Fibroblast of lung (primary cell): ENCODE data around the gene TMED8. TPM values are rescaled to one million over a fixed set of nuclear protein-coding genes. Genes with fewer than 3 reads are reported as not detected.

Experiments
- DNase-seq, 2 donors: peaks; one replicate each; pipeline versions ENCODE4 v3.0.0 to v3.0.0-alpha.2; 2010; ENCODE audit warnings: low read depth in 2 of 2
- H2AFZ ChIP-seq: 2 replicates; pipeline ENCODE4 v1.5.1; 2012; ENCODE audit warnings: low read length, control low read depth, inconsistent platforms
- H3K27ac ChIP-seq: 2 replicates; pipeline ENCODE4 v1.5.1; 2011; ENCODE audit warnings: low read length, control low read depth; ENCODE audit not compliant: insufficient read depth
- H3K27me3 ChIP-seq: 2 replicates; pipeline ENCODE4 v1.5.1; 2011; ENCODE audit warnings: mild to moderate bottlenecking, low read length; ENCODE audit not compliant: control insufficient read depth, insufficient read depth
- H3K36me3 ChIP-seq: 2 replicates; pipeline ENCODE4 v1.5.1; 2011; ENCODE audit warnings: low read length; ENCODE audit not compliant: control insufficient read depth, insufficient read depth
- H3K4me1 ChIP-seq: 2 replicates; pipeline ENCODE4 v1.5.1; 2011; ENCODE audit warnings: low read length; ENCODE audit not compliant: control insufficient read depth, insufficient read depth; ENCODE audit errors: extremely low read depth
- H3K4me2 ChIP-seq: 2 replicates; pipeline ENCODE4 v1.5.1; 2011; ENCODE audit warnings: low read length, control low read depth; ENCODE audit not compliant: insufficient read depth; ENCODE audit errors: extremely low read depth
- H3K4me3 ChIP-seq, 4 experiments: fragments of 200-600 bp in 1 of 4; sonication (generic) in 1 of 4; replicated peaks in 1 of 4; 2 replicates each; pipeline ENCODE4 v1.5.1; 2011 to 2016; ENCODE audit warnings: low read length in 4 of 4, low read depth in 3 of 4, mild to moderate bottlenecking in 3 of 4, control low read depth in 2 of 4, inconsistent platforms in 1 of 4, mixed read lengths in 1 of 4; ENCODE audit not compliant: insufficient read depth in 1 of 4; ENCODE audit errors: control extremely low read depth in 1 of 4
- H3K79me2 ChIP-seq: 2 replicates; pipeline ENCODE4 v1.5.1; 2012; ENCODE audit warnings: mild to moderate bottlenecking, low read length, inconsistent platforms; ENCODE audit not compliant: control insufficient read depth, insufficient read depth
- H3K9ac ChIP-seq: 2 replicates; pipeline ENCODE4 v1.5.1; 2011; ENCODE audit warnings: mild to moderate bottlenecking, low read length, control low read depth; ENCODE audit not compliant: insufficient read depth
- H3K9me3 ChIP-seq: 2 replicates; pipeline ENCODE4 v1.5.1; 2012; ENCODE audit warnings: low read depth, low read length; ENCODE audit not compliant: control insufficient read depth, insufficient read depth
- H4K20me1 ChIP-seq: 2 replicates; pipeline ENCODE4 v1.5.1; 2011; ENCODE audit warnings: low read length; ENCODE audit not compliant: control insufficient read depth, insufficient read depth; ENCODE audit errors: extremely low read depth
- EZH2 ChIP-seq: IDR thresholded peaks from 2 replicates; pipeline ENCODE4 v1.5.1; 2012; ENCODE audit warnings: low read length, control low read depth, mild to moderate bottlenecking; ENCODE audit errors: missing control alignments
- polyA minus RNA-seq: library from RNA; depleted of rRNA, polyadenylated mRNA; stranded (reverse); fragments of >200 nt; gene quantifications from 2 replicates; pipeline ENCODE4 v1.2.3, GENCODE V29; 2011; ENCODE audit warnings: low replicate concordance
- polyA plus RNA-seq, 2 donors: library from polyadenylated mRNA; depleted of rRNA in 1 of 2; stranded (reverse) in 1 of 2; unstranded in 1 of 2; fragments of >200 nt; gene quantifications; 2 replicates each; pipeline ENCODE4 v1.2.1, GENCODE V29; 2011 to 2012; ENCODE audit warnings: missing spikeins in 1 of 2
- total RNA-seq: library from RNA; depleted of rRNA; stranded (reverse); fragments of >200 nt; gene quantifications from 2 replicates; pipeline ENCODE4 v1.2.1, GENCODE V29; 2014
- TF ChIP-seq, protein P1 (sequence below), 2 donors: IDR thresholded peaks in 1 of 2; conservative IDR thresholded peaks in 1 of 2; 1 replicate in 1 of 2; 2 replicates in 1 of 2; pipeline ENCODE4 v1.5.1; 2011 to 2012; ENCODE audit warnings: low read length in 2 of 2, control low read depth in 1 of 2, inconsistent platforms in 1 of 2, low read depth in 1 of 2, mild to moderate bottlenecking in 1 of 2

Gene TMED8, protein sequence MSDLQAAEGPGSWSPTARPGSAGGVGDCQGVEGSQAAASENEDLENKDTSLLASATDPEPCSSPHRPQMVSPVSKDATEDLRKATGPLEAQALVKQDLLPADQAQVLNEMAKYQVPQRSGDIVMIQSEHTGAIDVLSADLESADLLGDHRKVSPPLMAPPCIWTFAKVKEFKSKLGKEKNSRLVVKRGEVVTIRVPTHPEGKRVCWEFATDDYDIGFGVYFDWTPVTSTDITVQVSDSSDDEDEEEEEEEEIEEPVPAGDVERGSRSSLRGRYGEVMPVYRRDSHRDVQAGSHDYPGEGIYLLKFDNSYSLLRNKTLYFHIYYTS
- total RNA-seq = 7.4 TPM in 2 replicates
- polyA plus RNA-seq = 5.1 and 7.0 TPM in 2 replicates
- polyA plus RNA-seq (2012) = 3.2 and 4.3 TPM in 2 replicates
- 5.5 and 7.1 TPM in 2 replicates for polyA minus RNA-seq

DNA sequence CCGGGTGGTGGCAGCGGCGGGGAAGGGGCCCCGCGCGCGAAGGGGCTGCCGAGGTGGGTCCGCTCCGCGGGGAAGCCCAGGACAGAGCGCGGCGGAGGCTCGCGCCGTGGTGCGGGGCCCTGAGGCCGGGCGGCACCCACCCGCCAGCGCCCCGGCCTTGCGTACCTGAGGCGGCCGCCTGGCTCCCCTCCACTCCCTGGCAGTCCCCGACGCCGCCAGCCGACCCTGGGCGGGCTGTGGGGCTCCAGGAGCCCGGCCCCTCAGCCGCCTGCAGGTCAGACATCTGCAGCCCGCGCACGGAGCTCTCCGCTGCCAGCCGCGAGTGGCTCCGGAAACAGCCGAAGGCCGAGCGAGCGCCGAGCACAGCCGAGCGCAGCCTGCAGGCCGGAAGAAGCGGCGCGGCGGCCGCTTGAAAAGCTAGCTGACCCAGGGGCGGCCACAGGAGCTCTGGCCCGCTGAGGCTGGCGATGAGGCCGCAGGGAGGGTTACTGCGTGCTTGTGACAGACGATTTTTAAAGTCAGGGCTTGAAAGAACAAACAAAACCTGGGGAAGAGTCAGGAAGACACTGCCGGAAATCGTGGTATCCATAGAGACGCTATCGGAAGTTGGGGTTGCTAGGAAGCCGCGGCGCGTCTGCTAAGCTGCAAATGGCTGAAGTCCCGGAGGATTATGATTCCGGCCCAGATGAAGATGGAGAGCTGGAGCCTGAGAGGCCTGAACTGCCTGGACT, at the start of gene TMED8, which contains the start of gene SAMD15:
Gene TMED8 (minus strand): TSS at position 324 of the 731 bp plus-strand sequence. CDS start 41 bp downstream, at position 283.
Gene SAMD15 (plus strand): TSS at position 609 of the 731 bp plus-strand sequence. CDS start 40 bp downstream, at position 649.
- Histone ChIP-seq H3K79me2 (no peaks in the 10 kb centered on the region), H3K4me2 (peak within 1 kb of the TSS; percentile 91), H3K36me3 (no peaks in the 10 kb centered on the region), H2AFZ (peak within 1 kb of the TSS; percentile 97), H3K4me1 (no peaks in the 10 kb centered on the region), H3K4me3 (peak within 1 kb of the TSS; percentile 67 to 78 (median 74)), H3K9ac (peak within 1 kb of the TSS; percentile 74), H3K9me3 (no peaks in the 10 kb centered on the region), H3K27ac (peak within 1 kb of the TSS; percentile 60), H3K27me3 (no peaks in the 10 kb centered on the region), H4K20me1 (no peaks in the 10 kb centered on the region)
- peak; percentile 84 for DNase-seq
- TF ChIP-seq EZH2 = no peak
- TF ChIP-seq, protein P1, sequence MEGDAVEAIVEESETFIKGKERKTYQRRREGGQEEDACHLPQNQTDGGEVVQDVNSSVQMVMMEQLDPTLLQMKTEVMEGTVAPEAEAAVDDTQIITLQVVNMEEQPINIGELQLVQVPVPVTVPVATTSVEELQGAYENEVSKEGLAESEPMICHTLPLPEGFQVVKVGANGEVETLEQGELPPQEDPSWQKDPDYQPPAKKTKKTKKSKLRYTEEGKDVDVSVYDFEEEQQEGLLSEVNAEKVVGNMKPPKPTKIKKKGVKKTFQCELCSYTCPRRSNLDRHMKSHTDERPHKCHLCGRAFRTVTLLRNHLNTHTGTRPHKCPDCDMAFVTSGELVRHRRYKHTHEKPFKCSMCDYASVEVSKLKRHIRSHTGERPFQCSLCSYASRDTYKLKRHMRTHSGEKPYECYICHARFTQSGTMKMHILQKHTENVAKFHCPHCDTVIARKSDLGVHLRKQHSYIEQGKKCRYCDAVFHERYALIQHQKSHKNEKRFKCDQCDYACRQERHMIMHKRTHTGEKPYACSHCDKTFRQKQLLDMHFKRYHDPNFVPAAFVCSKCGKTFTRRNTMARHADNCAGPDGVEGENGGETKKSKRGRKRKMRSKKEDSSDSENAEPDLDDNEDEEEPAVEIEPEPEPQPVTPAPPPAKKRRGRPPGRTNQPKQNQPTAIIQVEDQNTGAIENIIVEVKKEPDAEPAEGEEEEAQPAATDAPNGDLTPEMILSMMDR (conservative IDR thresholded peaks at IDR 0.05 in 1 of 2, IDR thresholded peaks at IDR 0.05 in 1 of 2; ENCODE audit: low read depth in 1 of 2, low read length in 2 of 2) = peak; percentile 15 to 19

DNA sequence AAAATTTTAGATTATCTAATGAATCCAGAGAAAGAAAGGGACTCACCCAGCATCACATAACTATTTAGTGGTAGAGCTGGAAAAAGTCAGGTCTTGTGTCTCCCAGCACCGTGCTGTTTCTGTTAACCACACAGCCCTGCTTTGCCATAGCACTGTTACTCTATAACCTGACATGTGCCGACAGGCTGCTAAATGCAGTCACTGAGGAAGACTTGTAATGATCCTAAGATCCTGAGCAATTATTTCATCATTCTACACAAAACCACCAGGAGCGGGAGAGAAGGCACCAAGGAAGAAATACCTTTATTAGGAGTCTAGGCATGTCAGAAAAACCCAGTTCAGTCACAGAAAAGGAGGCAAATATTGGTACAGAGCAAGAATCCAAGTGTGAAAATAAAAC, 49.5 kb upstream of the TMED8 start:
- Histone ChIP-seq H2AFZ (no peak overlapping the region), H3K4me3 (no peak overlapping the region), H3K9me3 (no peaks in the 10 kb centered on the region), H3K9ac (no peak overlapping the region), H3K79me2 (no peaks in the 10 kb centered on the region), H3K4me2 (no peak overlapping the region), H3K27ac (no peak overlapping the region), H3K36me3 (peaks cover 11% of the 10 kb centered on the region), H3K4me1 (no peaks in the 10 kb centered on the region), H4K20me1 (no peaks in the 10 kb centered on the region), H3K27me3 (no peaks in the 10 kb centered on the region)
- no peak for DNase-seq
- TF ChIP-seq, protein P1 (conservative IDR thresholded peaks at IDR 0.05 in 1 of 2, IDR thresholded peaks at IDR 0.05 in 1 of 2; ENCODE audit: low read depth in 1 of 2, low read length in 2 of 2) = no peak
- TF ChIP-seq EZH2 = no peak

DNA sequence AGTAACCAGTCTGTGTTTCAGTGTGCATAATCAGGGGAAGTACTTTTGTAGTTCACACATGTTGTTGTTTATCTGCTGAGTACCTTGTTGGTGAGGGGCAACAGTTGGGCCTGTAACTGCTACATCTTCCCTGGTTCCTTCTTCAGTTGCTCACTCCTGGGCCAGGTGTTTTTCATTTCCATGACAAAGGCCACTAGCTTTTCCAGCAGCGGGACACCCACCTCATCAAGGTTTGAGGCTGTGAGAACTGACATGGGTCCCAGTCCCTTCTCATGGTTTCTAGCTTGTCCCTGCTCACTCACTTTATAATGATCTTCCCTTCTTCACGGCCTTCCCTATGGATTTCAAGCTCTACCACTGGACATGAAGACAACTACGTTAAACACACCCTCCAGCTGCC, 48.0 kb upstream of the TMED8 start:
- DNase-seq = no peak
- no peak overlapping the region for H3K27ac ChIP-seq
- H3K4me2 ChIP-seq = no peak overlapping the region
- no peaks in the 10 kb centered on the region for H3K9me3 ChIP-seq
- peaks cover 11% of the 10 kb centered on the region for H3K36me3 ChIP-seq
- no peaks in the 10 kb centered on the region for H3K4me1 ChIP-seq
- H3K79me2 ChIP-seq = no peaks in the 10 kb centered on the region
- no peaks in the 10 kb centered on the region for H4K20me1 ChIP-seq
- no peak overlapping the region for H3K9ac ChIP-seq
- H3K4me3 ChIP-seq = no peak overlapping the region
- no peak overlapping the region for H2AFZ ChIP-seq
- no peaks in the 10 kb centered on the region for H3K27me3 ChIP-seq
- TF ChIP-seq, protein P1 (conservative IDR thresholded peaks at IDR 0.05 in 1 of 2, IDR thresholded peaks at IDR 0.05 in 1 of 2; ENCODE audit: low read depth in 1 of 2, low read length in 2 of 2) = no peak
- TF ChIP-seq EZH2 = no peak
